ENCODE results near the gene STAT3. TPM values are rescaled to one million over a fixed set of nuclear protein-coding genes. Genes with fewer than 3 reads are reported as not detected.

The STAT3 gene
- total and polyA plus RNA-seq, 2 of the 13 experiments (the other 11 are each of a cell fraction or from before 2014, with no cell fraction given), result 61.8 to 62.4 TPM

DNA sequence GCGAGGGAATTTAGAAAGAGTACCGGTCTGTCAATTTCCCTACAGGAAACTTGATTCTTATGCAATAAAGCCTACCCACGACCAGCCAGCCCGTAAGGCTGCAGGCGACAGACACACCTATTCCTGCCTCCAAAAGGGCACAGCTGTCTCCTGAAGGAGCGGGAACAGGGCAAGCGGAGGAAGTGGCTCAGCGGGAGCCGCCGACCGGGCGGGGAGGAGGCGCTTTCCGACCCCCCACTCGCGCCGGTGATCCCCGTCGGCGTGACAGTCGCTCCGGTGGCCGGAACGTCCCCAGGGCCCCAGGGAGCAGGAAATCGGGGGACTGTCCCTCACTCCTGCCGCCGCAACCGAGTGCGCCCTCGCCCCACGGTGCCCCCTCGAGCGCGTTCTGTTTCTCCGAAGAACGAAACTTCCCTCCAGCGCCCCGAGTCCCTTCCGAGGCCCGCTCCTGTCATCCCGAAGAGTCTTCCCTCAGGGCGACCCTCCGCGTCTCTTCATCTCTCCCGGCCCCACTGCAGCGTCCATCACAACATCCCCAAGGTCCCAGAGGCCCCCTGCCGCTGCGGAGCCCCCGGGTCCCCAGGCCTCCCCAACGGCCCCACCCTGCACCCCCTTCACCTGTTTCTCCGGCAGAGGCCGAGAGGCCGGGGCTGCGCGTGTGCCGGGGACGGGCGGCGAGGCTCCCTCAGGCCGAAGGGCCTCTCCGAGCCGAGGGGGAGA lies 421 bp downstream of the STAT3 start (continued):
- TF ChIP-seq HES4 (CRISPR knock-in tag; IDR thresholded peaks at IDR 0.05; ENCODE audit: borderline replicate concordance) (0 out of 2 replicates have a peak, but pooled peaks have one; percentile 19), ZNF564 (CRISPR knock-in tag; IDR thresholded peaks at IDR 0.05) (peak; percentile 69; the same call in 1 of the 2 replicates), ZNF616 (CRISPR knock-in tag; IDR thresholded peaks at IDR 0.05; ENCODE audit: low read depth) (0 out of 2 replicates have a peak, but pooled peaks have one; percentile 86), RFX3 (CRISPR knock-in tag; IDR thresholded peaks at IDR 0.05) (no peak), HOXD1 (CRISPR knock-in tag; IDR thresholded peaks at IDR 0.05) (peak; percentile 53)
- TF ChIP-seq, protein P1, sequence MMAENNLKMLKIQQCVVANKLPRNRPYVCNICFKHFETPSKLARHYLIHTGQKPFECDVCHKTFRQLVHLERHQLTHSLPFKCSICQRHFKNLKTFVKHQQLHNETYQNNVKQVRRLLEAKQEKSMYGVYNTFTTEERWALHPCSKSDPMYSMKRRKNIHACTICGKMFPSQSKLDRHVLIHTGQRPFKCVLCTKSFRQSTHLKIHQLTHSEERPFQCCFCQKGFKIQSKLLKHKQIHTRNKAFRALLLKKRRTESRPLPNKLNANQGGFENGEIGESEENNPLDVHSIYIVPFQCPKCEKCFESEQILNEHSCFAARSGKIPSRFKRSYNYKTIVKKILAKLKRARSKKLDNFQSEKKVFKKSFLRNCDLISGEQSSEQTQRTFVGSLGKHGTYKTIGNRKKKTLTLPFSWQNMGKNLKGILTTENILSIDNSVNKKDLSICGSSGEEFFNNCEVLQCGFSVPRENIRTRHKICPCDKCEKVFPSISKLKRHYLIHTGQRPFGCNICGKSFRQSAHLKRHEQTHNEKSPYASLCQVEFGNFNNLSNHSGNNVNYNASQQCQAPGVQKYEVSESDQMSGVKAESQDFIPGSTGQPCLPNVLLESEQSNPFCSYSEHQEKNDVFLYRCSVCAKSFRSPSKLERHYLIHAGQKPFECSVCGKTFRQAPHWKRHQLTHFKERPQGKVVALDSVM (CRISPR knock-in tag; IDR thresholded peaks at IDR 0.05), result peak; percentile 39; the same call in 1 of the 2 replicates
- TF ChIP-seq, protein P2, sequence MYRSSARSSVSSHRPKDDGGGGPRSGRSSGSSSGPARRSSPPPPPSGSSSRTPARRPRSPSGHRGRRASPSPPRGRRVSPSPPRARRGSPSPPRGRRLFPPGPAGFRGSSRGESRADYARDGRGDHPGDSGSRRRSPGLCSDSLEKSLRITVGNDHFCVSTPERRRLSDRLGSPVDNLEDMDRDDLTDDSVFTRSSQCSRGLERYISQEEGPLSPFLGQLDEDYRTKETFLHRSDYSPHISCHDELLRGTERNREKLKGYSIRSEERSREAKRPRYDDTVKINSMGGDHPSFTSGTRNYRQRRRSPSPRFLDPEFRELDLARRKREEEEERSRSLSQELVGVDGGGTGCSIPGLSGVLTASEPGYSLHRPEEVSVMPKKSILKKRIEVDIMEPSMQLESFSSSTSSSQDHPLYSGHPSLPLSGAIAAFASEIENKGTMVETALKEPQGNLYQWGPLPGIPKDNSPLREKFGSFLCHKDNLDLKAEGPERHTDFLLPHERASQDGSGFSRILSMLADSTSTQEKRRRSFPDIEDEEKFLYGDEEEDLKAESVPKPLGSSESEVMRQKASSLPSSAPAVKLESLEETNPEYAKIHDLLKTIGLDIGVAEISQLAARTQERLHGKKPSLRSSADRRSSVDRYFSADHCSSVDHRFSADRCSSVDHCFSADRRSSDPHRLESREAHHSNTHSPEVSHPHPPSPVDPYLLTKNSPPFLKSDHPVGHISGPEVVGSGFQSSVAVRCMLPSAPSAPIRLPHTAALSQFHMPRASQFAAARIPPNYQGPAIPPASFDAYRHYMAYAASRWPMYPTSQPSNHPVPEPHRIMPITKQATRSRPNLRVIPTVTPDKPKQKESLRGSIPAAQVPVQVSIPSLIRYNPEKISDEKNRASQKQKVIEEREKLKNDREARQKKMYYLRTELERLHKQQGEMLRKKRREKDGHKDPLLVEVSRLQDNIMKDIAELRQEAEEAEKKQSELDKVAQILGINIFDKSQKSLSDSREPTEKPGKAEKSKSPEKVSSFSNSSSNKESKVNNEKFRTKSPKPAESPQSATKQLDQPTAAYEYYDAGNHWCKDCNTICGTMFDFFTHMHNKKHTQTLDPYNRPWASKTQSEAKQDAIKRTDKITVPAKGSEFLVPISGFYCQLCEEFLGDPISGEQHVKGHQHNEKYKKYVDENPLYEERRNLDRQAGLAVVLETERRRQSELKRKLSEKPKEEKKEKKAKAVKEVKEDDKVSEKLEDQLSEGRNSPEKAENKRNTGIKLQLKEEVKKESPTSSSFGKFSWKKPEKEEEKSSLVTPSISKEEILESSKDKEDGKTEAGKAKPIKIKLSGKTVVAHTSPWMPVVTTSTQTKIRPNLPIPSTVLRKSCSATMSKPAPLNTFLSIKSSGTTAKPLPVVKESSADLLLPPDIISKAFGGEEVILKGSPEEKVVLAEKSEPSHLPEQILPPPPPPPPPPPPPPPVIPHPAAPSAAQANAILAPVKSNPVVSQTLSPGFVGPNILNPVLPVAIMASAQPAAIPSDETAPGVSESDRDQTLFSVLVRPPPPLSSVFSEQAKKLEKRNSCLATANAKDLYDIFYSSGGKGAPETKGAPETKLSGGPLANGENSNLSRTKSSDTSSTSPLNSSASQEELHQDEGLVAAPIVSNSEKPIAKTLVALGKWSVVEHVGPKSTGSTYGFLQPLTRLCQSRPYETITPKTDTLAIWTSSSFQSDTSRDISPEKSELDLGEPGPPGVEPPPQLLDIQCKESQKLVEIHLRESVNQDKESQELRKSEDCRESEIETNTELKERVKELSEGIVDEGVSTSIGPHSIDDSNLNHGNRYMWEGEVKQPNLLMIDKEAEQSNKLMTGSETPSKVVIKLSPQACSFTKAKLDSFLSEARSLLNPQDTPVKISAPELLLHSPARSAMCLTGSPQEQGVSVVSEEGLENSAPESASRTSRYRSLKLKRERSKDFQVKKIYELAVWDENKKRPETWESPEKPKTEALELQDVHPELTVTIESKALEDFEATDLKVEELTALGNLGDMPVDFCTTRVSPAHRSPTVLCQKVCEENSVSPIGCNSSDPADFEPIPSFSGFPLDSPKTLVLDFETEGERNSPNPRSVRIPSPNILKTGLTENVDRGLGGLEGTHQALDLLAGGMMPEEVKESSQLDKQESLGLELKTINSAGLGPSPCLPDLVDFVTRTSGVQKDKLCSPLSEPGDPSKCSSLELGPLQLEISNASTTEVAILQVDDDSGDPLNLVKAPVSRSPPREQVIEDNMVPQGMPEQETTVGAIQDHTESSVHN (CRISPR knock-in tag; IDR thresholded peaks at IDR 0.05), result no peak
- TF ChIP-seq, protein P3, sequence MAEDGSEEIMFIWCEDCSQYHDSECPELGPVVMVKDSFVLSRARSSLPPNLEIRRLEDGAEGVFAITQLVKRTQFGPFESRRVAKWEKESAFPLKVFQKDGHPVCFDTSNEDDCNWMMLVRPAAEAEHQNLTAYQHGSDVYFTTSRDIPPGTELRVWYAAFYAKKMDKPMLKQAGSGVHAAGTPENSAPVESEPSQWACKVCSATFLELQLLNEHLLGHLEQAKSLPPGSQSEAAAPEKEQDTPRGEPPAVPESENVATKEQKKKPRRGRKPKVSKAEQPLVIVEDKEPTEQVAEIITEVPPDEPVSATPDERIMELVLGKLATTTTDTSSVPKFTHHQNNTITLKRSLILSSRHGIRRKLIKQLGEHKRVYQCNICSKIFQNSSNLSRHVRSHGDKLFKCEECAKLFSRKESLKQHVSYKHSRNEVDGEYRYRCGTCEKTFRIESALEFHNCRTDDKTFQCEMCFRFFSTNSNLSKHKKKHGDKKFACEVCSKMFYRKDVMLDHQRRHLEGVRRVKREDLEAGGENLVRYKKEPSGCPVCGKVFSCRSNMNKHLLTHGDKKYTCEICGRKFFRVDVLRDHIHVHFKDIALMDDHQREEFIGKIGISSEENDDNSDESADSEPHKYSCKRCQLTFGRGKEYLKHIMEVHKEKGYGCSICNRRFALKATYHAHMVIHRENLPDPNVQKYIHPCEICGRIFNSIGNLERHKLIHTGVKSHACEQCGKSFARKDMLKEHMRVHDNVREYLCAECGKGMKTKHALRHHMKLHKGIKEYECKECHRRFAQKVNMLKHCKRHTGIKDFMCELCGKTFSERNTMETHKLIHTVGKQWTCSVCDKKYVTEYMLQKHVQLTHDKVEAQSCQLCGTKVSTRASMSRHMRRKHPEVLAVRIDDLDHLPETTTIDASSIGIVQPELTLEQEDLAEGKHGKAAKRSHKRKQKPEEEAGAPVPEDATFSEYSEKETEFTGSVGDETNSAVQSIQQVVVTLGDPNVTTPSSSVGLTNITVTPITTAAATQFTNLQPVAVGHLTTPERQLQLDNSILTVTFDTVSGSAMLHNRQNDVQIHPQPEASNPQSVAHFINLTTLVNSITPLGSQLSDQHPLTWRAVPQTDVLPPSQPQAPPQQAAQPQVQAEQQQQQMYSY (CRISPR knock-in tag; IDR thresholded peaks at IDR 0.05), result 0 out of 2 replicates have a peak, but pooled peaks have one; percentile 26
- TF ChIP-seq, protein P4, sequence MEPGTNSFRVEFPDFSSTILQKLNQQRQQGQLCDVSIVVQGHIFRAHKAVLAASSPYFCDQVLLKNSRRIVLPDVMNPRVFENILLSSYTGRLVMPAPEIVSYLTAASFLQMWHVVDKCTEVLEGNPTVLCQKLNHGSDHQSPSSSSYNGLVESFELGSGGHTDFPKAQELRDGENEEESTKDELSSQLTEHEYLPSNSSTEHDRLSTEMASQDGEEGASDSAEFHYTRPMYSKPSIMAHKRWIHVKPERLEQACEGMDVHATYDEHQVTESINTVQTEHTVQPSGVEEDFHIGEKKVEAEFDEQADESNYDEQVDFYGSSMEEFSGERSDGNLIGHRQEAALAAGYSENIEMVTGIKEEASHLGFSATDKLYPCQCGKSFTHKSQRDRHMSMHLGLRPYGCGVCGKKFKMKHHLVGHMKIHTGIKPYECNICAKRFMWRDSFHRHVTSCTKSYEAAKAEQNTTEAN (CRISPR knock-in tag; conservative IDR thresholded peaks at IDR 0.05), result no peak
- TF ChIP-seq, protein P5, sequence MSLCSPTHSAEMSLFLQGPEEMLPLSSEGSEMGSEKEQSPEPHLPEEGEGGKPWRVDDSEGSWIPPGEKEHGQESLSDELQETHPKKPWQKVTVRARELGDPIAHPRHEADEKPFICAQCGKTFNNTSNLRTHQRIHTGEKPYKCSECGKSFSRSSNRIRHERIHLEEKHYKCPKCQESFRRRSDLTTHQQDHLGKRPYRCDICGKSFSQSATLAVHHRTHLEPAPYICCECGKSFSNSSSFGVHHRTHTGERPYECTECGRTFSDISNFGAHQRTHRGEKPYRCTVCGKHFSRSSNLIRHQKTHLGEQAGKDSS (CRISPR knock-in tag; IDR thresholded peaks at IDR 0.05; ENCODE audit: borderline replicate concordance, low read depth), result 0 out of 2 replicates have a peak, but pooled peaks have one; percentile 41
